Vagina (tissue), 2 donors: ENCODE measurements around the gene NT5C1A.

Experiments used
- CTCF ChIP-seq, 3 experiments: fragments of 450-650 bp in 2 of 3; fragments of 200-600 bp in 1 of 3; sonication (generic) in 1 of 3; IDR thresholded peaks; one replicate each; pipeline ENCODE4 v1.5.1; 2017 to 2019; ENCODE audit warnings: antibody characterized with exemption in 3 of 3, mild to moderate bottlenecking in 2 of 3, moderate library complexity in 2 of 3
- POLR2AphosphoS5 ChIP-seq, 2 donors: sonication (generic); formaldehyde crosslinking; IDR thresholded peaks; one replicate each; pipeline ENCODE4 v1.9.0; 2017; ENCODE audit warnings: antibody characterized with exemption in 2 of 2, mild to moderate bottlenecking in 2 of 2, low read depth in 1 of 2; ENCODE audit not compliant: insufficient read depth in 1 of 2

- TF ChIP-seq CTCF (IDR thresholded peaks at IDR 0.05): no peak
- TF ChIP-seq POLR2AphosphoS5 (IDR thresholded peaks at IDR 0.05; ENCODE audit: insufficient read depth in 1 of 2, low read depth in 1 of 2): no peak
Measured at GRCh38 chr1:39711104-39711965, 39.4 kb upstream of the NT5C1A start.
